Naive thymus-derived CD4-positive, alpha-beta T cell (primary cell): ENCODE measurements around the gene NPSR1. TPM values are rescaled to one million over a fixed set of nuclear protein-coding genes. Genes with fewer than 3 reads are reported as not detected.

Source experiments
- ATAC-seq: fragments of 150-1000 bp; cut with Tn5 transposase; 2 replicates; pipeline ENCODE4 v1.10.0; 2021; ENCODE audit warnings: mild to moderate bottlenecking, moderate library complexity
- CTCF ChIA-PET: fragments of 350-600 bp; sonication (Branson Sonifier 250); formaldehyde crosslinking; loops from one replicate; lab custom pipeline; 2021; ENCODE audit warnings: antibody characterized with exemption; lab: Charles Lee
- POLR2A ChIA-PET: fragments of 350-600 bp; sonication (Branson Sonifier 250); formaldehyde crosslinking; loops from one replicate; lab custom pipeline; 2021; ENCODE audit warnings: antibody characterized with exemption, inconsistent platforms; lab: Charles Lee
- DNase-seq, 9 donors: peaks; one replicate each; pipeline versions ENCODE4 v3.0.0 to v3.0.0-alpha.2; 2020 to 2022; ENCODE audit warnings: mixed read lengths in 1 of 9
- H3K27ac ChIP-seq: one replicate; pipeline ENCODE4 v1.7.0; 2013; ENCODE audit warnings: mild to moderate bottlenecking, low read depth, low read length, moderate library complexity
- H3K27me3 ChIP-seq, 2 donors: one replicate each; pipeline ENCODE4 v1.7.0; 2013; ENCODE audit warnings: low read length in 2 of 2, mild to moderate bottlenecking in 2 of 2, moderate library complexity in 2 of 2; ENCODE audit not compliant: control insufficient read depth in 2 of 2, insufficient read depth in 2 of 2
- H3K36me3 ChIP-seq, 3 experiments: 1 replicate in 2 of 3; 2 replicates in 1 of 3; pipeline ENCODE4 v1.7.0; 2013; ENCODE audit warnings: low read length in 3 of 3, mild to moderate bottlenecking in 3 of 3, moderate library complexity in 1 of 3; ENCODE audit not compliant: insufficient read depth in 3 of 3, control insufficient read depth in 2 of 3
- H3K4me1 ChIP-seq, 2 donors: one replicate each; pipeline ENCODE4 v1.7.0; 2013; ENCODE audit warnings: low read length in 2 of 2, mild to moderate bottlenecking in 2 of 2, moderate library complexity in 1 of 2; ENCODE audit not compliant: control insufficient read depth in 2 of 2, insufficient read depth in 2 of 2
- H3K4me3 ChIP-seq: 2 replicates; pipeline ENCODE4 v1.7.0; 2013; ENCODE audit warnings: mild to moderate bottlenecking, low read length
- H3K9me3 ChIP-seq, 3 experiments: 1 replicate in 2 of 3; 2 replicates in 1 of 3; pipeline ENCODE4 v1.7.0; 2013; ENCODE audit warnings: low read length in 3 of 3; ENCODE audit not compliant: control insufficient read depth in 2 of 3
- H3K27ac Mint-ChIP-seq, 9 donors: one replicate each; pipeline ENCODE4 v1.8.0; 2020 to 2022; ENCODE audit warnings: mixed read lengths in 9 of 9, mild to moderate bottlenecking in 8 of 9, moderate library complexity in 5 of 9, inconsistent platforms in 2 of 9
- H3K27me3 Mint-ChIP-seq, 5 donors: one replicate each; pipeline ENCODE4 v1.8.0; 2021 to 2022; ENCODE audit warnings: mixed read lengths in 5 of 5, mild to moderate bottlenecking in 1 of 5
- H3K36me3 Mint-ChIP-seq, 5 donors: one replicate each; pipeline ENCODE4 v1.8.0; 2020 to 2022; ENCODE audit warnings: mixed read lengths in 5 of 5, mild to moderate bottlenecking in 3 of 5, inconsistent platforms in 1 of 5
- H3K4me1 Mint-ChIP-seq, 7 donors: one replicate each; pipeline ENCODE4 v1.8.0; 2020 to 2022; ENCODE audit warnings: mixed read lengths in 7 of 7, mild to moderate bottlenecking in 3 of 7, inconsistent platforms in 1 of 7
- H3K4me3 Mint-ChIP-seq, 10 donors: one replicate each; pipeline ENCODE4 v1.8.0; 2020 to 2022; ENCODE audit warnings: mild to moderate bottlenecking in 10 of 10, mixed read lengths in 10 of 10, moderate library complexity in 6 of 10, inconsistent platforms in 2 of 10
- H3K9me3 Mint-ChIP-seq, 11 donors: one replicate each; pipeline ENCODE4 v1.8.0; 2020 to 2022; ENCODE audit warnings: mixed read lengths in 11 of 11, mild to moderate bottlenecking in 4 of 11, inconsistent platforms in 1 of 11, moderate library complexity in 1 of 11
- intact Hi-C, 2 donors: fragments of 100-400 bp; cut with micrococcal nuclease; formaldehyde crosslinking; loops; one replicate each; pipeline ENCODE4 v1.15.1; 2023
- polyA plus RNA-seq, 2 donors: library from polyadenylated mRNA; unstranded; fragments of 300-500 nt; fragmentation: Illumina TruSeq; gene quantifications; one replicate each; pipeline ENCODE4 v1.2.3, GENCODE V29; 2021
- total RNA-seq, 6 experiments: library from RNA in 5 of 6; stranded (reverse) in 5 of 6; gene quantifications; 1 replicate in 5 of 6; 2 replicates in 1 of 6; pipeline ENCODE4 v1.2.3 and lab custom pipeline; 2021 to 2026

The NPSR1 gene
- total and polyA plus RNA-seq, 7 experiments from 2014 or later = not detected

- no peak for DNase-seq
- Histone ChIP-seq H3K4me1 (no peaks in the 10 kb centered on the region), H3K9me3 (no peaks in the 10 kb centered on the region), H3K36me3 (no peaks in the 10 kb centered on the region), H3K27ac (no peak overlapping the region), H3K27me3 (no peaks in the 10 kb centered on the region), H3K4me3 (no peak overlapping the region)
- Mint-ChIP-seq H3K36me3 (no peaks in the 10 kb centered on the region), H3K4me3 (no peak overlapping the region), H3K27me3 (peaks cover 0 to 28% (median 19%) of the 10 kb centered on the region in 5 donors), H3K4me1 (peaks cover 0 to 6% (median 4%) of the 10 kb centered on the region in 7 donors), H3K9me3 (peaks cover 0 to 8% (median 0%) of the 10 kb centered on the region in 11 donors), H3K27ac (no peak overlapping the region)
- CTCF ChIA-PET = interaction anchor here (0.6 kb wide), 1 partner anchor 17 kb away, joined by 3 read pairs; no protein-coding TSS in a partner anchor
- intact Hi-C loops = no loop called here
- POLR2A ChIA-PET = no interaction called here
- ATAC-seq = no peak
Observed at GRCh38 chr7:34844936-34845665, 187.1 kb downstream of the NPSR1 start.

- ChIA-PET POLR2A (no interaction called here), CTCF (interaction anchor here (0.6 kb wide), 1 partner anchor 18 kb away, joined by 3 read pairs; no protein-coding TSS in a partner anchor)
- H3K27me3 Mint-ChIP-seq = peaks cover 0 to 33% (median 24%) of the 10 kb centered on the region in 5 donors
- no peaks in the 10 kb centered on the region for H3K4me1 ChIP-seq
- H3K27ac Mint-ChIP-seq = no peak overlapping the region
- H3K4me3 Mint-ChIP-seq = no peak overlapping the region
- peaks cover 0 to 6% (median 4%) of the 10 kb centered on the region in 7 donors for H3K4me1 Mint-ChIP-seq
- H3K27ac ChIP-seq = no peak overlapping the region
- no peak for DNase-seq
- H3K9me3 ChIP-seq = no peaks in the 10 kb centered on the region
- H3K36me3 ChIP-seq = no peaks in the 10 kb centered on the region
- peaks cover 0 to 8% (median 0%) of the 10 kb centered on the region in 11 donors for H3K9me3 Mint-ChIP-seq
- intact Hi-C loops = no loop called here
- H3K4me3 ChIP-seq = no peak overlapping the region
- H3K27me3 ChIP-seq = no peaks in the 10 kb centered on the region
- H3K36me3 Mint-ChIP-seq = peaks cover 0 to 3% (median 0%) of the 10 kb centered on the region in 5 donors
- no peak for ATAC-seq
Observed at GRCh38 chr7:34845666-34846361, 187.8 kb downstream of the NPSR1 start.

DNA sequence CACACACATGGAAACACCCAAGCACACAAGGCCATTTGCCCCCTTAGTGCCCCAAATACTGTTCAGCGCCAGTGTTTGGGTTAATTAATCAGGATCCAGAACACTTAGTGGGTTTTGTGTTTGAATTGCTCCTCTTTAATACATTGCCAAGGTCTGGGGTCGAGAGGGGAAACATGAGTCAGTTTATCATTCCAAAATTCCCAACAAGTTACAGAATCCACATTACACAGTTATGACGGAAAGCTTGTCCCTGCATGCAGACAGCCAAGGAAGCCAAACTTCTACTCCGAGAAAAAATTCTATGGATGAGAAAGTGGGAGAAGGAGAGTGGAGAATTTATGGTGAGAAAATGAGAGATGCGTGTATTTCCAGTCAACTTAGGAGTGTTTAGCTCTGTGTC is 189.0 kb downstream of the NPSR1 start:
- peaks cover 0 to 6% (median 4%) of the 10 kb centered on the region in 7 donors for H3K4me1 Mint-ChIP-seq
- no peaks in the 10 kb centered on the region for H3K9me3 ChIP-seq
- ChIA-PET CTCF (no interaction called here), POLR2A (no interaction called here)
- H3K27ac ChIP-seq = no peak overlapping the region
- H3K4me3 Mint-ChIP-seq = no peak overlapping the region
- ATAC-seq = no peak
- no peak overlapping the region for H3K4me3 ChIP-seq
- DNase-seq = no peak
- peaks cover 0 to 4% (median 0%) of the 10 kb centered on the region in 5 donors for H3K36me3 Mint-ChIP-seq
- H3K4me1 ChIP-seq = no peaks in the 10 kb centered on the region
- H3K36me3 ChIP-seq = no peaks in the 10 kb centered on the region
- H3K27me3 Mint-ChIP-seq = peaks cover 0 to 40% (median 28%) of the 10 kb centered on the region in 5 donors
- peaks cover 0 to 8% (median 0%) of the 10 kb centered on the region in 11 donors for H3K9me3 Mint-ChIP-seq
- no peak overlapping the region for H3K27ac Mint-ChIP-seq
- H3K27me3 ChIP-seq = no peaks in the 10 kb centered on the region
- intact Hi-C loops = no loop called here

DNA sequence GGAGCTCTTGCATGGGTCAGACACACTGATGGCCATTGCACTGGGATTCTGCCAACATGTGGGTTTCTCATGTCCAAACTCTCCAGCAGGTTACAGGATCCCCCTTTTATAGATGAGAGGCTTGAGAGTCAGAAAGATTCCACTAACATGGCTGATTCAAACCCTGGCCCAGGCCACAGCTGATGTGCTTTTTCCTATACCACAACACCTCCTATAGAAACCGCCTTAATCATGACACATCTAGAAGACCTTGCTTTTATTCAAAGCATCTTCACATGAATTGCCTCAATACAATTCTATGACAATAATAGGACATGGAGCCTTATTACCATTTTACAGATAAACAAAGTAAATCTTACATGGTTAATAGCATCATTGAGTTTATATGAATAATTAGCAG is 190.7 kb downstream of the NPSR1 start:
- no peak for DNase-seq
- H3K36me3 Mint-ChIP-seq = peaks cover 0 to 4% (median 0%) of the 10 kb centered on the region in 5 donors
- Histone ChIP-seq H3K9me3 (no peaks in the 10 kb centered on the region), H3K4me1 (no peaks in the 10 kb centered on the region), H3K27me3 (no peaks in the 10 kb centered on the region), H3K27ac (no peak overlapping the region), H3K4me3 (no peak overlapping the region), H3K36me3 (no peaks in the 10 kb centered on the region)
- no peak overlapping the region for H3K4me3 Mint-ChIP-seq
- ChIA-PET CTCF (no interaction called here), POLR2A (no interaction called here)
- intact Hi-C loops = no loop called here
- H3K4me1 Mint-ChIP-seq = peaks cover 0 to 6% (median 4%) of the 10 kb centered on the region in 7 donors
- H3K27ac Mint-ChIP-seq = no peak overlapping the region
- ATAC-seq = no peak
- H3K9me3 Mint-ChIP-seq = peaks cover 0 to 5% (median 0%) of the 10 kb centered on the region in 11 donors
- peaks cover 0 to 47% (median 32%) of the 10 kb centered on the region in 5 donors for H3K27me3 Mint-ChIP-seq

DNA sequence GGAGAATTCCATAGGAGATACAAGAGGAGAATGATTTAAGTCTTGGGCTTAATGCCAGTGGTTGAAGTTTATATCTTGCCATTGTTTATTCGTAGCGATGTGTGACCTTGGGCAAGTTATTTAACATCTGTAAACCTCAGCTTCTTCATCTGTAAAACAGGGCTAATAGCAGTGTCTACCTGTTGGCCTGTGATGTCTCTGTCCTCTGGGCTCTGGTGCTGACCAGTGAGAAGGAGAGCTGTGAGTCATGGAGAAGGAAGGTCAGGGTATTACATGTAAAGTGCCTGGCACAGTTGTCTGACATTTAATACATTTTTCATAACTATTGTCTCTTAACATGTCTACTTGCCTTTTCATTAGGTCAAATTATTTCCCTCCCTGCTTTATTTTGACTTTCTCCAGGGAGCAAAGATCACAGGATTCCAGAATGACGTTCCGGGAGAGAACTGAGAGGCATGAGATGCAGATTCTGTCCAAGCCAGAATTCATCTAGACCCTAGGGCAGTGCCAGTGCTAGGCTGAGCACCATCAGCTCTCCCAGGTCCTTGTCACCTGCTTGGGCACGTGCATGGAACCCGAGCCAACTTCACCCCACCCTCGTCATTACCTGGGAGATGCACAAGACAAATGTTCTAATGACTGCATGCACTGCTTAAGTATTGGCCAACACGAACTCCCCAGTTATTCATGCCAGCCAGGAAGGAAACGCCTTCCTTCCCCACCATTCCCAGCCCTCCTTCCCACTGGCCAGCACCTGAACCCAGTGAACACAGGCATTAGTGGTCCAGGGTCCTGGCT is 191.3 kb downstream of the NPSR1 start:
- H3K27ac ChIP-seq = no peak overlapping the region
- ATAC-seq (no peak), DNase-seq (no peak)
- H3K9me3 Mint-ChIP-seq = peaks cover 0 to 3% (median 0%) of the 10 kb centered on the region in 11 donors
- no peak overlapping the region for H3K4me3 Mint-ChIP-seq
- peaks cover 0 to 6% (median 4%) of the 10 kb centered on the region in 7 donors for H3K4me1 Mint-ChIP-seq
- H3K4me3 ChIP-seq = no peak overlapping the region
- ChIA-PET POLR2A (no interaction called here), CTCF (no interaction called here)
- peaks cover 0 to 4% (median 0%) of the 10 kb centered on the region in 5 donors for H3K36me3 Mint-ChIP-seq
- no peaks in the 10 kb centered on the region for H3K36me3 ChIP-seq
- H3K27ac Mint-ChIP-seq = no peak overlapping the region
- H3K4me1 ChIP-seq = no peaks in the 10 kb centered on the region
- H3K27me3 Mint-ChIP-seq = peaks cover 0 to 50% (median 32%) of the 10 kb centered on the region in 5 donors
- no peaks in the 10 kb centered on the region for H3K9me3 ChIP-seq
- no peaks in the 10 kb centered on the region for H3K27me3 ChIP-seq
- intact Hi-C loops = no loop called here

- no peak overlapping the region for H3K27ac Mint-ChIP-seq
- peaks cover 0 to 50% (median 32%) of the 10 kb centered on the region in 5 donors for H3K27me3 Mint-ChIP-seq
- no peaks in the 10 kb centered on the region for H3K4me1 ChIP-seq
- peaks cover 0 to 6% (median 4%) of the 10 kb centered on the region in 7 donors for H3K4me1 Mint-ChIP-seq
- H3K27me3 ChIP-seq = no peaks in the 10 kb centered on the region
- H3K36me3 Mint-ChIP-seq = peaks cover 0 to 4% (median 0%) of the 10 kb centered on the region in 5 donors
- no peak overlapping the region for H3K27ac ChIP-seq
- intact Hi-C loops = no loop called here
- ATAC-seq = no peak
- no peaks in the 10 kb centered on the region for H3K9me3 ChIP-seq
- no peaks in the 10 kb centered on the region for H3K36me3 ChIP-seq
- H3K4me3 Mint-ChIP-seq = no peak overlapping the region
- peaks cover 0 to 3% (median 0%) of the 10 kb centered on the region in 11 donors for H3K9me3 Mint-ChIP-seq
- POLR2A ChIA-PET = no interaction called here
- no peak for DNase-seq
- H3K4me3 ChIP-seq = no peak overlapping the region
- CTCF ChIA-PET = no interaction called here
Observed at GRCh38 chr7:34849986-34850385, 192.0 kb downstream of the NPSR1 start.
